Measurements from ENCODE around the gene AGPS. TPM values are rescaled to one million over a fixed set of nuclear protein-coding genes. Genes with fewer than 3 reads are reported as not detected.
A peak's percentile ranks its signal among the peaks of the same experiment; 100 is the strongest.

The AGPS gene
- total RNA-seq, 1 donor, result 33.1 TPM

DNA sequence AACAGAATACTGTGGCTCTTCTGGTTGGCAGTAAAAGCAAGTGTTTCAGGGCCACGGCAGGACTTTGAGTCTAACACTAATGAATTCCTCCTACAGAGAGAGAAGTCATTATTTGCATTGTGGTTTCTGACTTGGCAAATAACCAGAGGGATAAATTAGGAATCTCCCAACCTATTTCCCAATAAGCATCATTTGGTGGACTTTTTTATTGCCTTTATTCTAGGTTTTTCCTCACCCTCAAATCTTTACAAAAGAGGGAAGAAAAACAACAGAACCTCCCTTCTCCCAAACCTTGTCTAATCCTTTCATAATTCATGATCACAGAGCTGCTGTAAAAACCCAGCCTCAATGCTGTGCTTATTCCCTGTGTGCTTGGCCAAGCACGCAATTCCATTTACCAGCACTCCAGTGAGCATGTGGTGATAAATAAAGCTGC lies 179.7 kb downstream of the AGPS start:
- TF ChIP-seq, protein P1, sequence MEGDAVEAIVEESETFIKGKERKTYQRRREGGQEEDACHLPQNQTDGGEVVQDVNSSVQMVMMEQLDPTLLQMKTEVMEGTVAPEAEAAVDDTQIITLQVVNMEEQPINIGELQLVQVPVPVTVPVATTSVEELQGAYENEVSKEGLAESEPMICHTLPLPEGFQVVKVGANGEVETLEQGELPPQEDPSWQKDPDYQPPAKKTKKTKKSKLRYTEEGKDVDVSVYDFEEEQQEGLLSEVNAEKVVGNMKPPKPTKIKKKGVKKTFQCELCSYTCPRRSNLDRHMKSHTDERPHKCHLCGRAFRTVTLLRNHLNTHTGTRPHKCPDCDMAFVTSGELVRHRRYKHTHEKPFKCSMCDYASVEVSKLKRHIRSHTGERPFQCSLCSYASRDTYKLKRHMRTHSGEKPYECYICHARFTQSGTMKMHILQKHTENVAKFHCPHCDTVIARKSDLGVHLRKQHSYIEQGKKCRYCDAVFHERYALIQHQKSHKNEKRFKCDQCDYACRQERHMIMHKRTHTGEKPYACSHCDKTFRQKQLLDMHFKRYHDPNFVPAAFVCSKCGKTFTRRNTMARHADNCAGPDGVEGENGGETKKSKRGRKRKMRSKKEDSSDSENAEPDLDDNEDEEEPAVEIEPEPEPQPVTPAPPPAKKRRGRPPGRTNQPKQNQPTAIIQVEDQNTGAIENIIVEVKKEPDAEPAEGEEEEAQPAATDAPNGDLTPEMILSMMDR (IDR thresholded peaks at IDR 0.05; ENCODE audit: insufficient read depth, low read length), result no peak
- DNase-seq (ENCODE audit: low read depth), result peak; percentile 18
- no peak overlapping the region for H3K4me3 ChIP-seq (ENCODE audit: low read depth, low read length)

DNA sequence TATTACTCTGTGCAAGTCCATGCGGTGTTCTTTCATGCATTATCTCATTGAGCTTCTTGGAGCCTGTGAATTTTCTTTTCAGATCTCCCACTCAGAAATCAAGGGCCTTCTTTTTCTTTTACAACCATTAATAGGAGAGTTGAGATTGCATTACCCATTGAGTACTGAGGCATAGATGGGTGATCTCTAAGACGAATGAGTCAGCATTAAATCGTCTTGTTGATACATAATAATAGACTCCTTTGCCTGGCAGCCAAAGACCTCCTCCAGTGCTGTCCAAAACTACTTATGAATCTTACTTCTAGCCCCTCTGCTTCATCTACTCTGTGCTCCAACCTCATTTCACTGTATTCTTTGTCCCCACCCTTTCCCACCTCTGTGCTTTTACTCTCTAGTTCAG lies 180.5 kb downstream of the AGPS start:
- no peak overlapping the region for H3K4me3 ChIP-seq (ENCODE audit: low read depth, low read length)
- TF ChIP-seq, protein P1 (IDR thresholded peaks at IDR 0.05; ENCODE audit: insufficient read depth, low read length), result no peak
- peak; percentile 34 for DNase-seq (ENCODE audit: low read depth)

DNA sequence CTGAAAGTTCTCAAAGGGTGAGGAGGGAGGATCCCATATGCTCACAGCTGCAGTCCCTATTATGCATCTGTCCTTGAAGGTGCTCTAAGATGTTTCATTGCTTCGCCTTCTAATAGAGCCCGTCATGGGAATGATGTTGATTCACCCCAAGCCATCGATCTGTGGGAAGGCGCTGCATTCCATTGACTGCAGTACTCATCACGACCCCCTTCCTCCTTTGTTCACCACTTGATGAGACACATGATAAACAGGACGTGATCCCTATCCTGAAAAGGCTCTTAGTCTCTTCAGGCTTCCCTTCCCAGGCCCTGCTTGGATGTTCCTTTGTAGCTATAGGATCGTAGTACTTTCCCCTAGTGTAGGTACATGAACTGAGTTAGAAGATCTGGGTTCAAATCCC lies 181.8 kb downstream of the AGPS start:
- no peak overlapping the region for H3K4me3 ChIP-seq (ENCODE audit: low read depth, low read length)
- DNase-seq (ENCODE audit: low read depth), result no peak
- TF ChIP-seq, protein P1 (IDR thresholded peaks at IDR 0.05; ENCODE audit: insufficient read depth, low read length), result no peak

DNA sequence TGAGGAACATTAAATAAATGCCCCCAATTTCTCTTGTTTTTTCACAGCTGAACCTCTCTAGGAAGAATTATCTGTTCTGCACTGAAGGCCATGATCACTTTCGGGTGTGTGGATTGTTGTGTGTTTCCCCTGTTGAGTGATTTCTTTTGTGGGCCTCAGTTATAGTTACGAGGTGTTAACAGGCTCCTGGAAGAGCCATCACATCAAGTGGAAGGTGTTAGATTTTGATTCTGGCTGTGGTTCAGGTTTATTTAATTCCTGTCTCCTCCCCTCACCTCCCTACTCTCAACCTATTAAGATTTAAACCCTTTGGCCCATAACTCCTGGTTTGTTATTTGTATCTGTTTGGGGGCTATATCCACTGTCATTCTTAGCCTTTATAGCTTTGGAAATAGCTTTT lies 182.8 kb downstream of the AGPS start:
- DNase-seq (ENCODE audit: low read depth), result no peak
- H3K4me3 ChIP-seq (ENCODE audit: low read depth, low read length), result no peak overlapping the region
- TF ChIP-seq, protein P1 (IDR thresholded peaks at IDR 0.05; ENCODE audit: insufficient read depth, low read length), result no peak

- no peak overlapping the region for H3K4me3 ChIP-seq (ENCODE audit: low read depth, low read length)
- TF ChIP-seq, protein P1 (IDR thresholded peaks at IDR 0.05; ENCODE audit: insufficient read depth, low read length), result no peak
- DNase-seq (ENCODE audit: low read depth), result no peak
These were observed 184.5 kb downstream of the AGPS start for GRCh38 chr2:177577075-177577474.

- DNase-seq (ENCODE audit: low read depth), result no peak
- TF ChIP-seq, protein P1 (IDR thresholded peaks at IDR 0.05; ENCODE audit: insufficient read depth, low read length), result no peak
- H3K4me3 ChIP-seq (ENCODE audit: low read depth, low read length), result no peak overlapping the region
These were observed 185.9 kb downstream of the AGPS start for GRCh38 chr2:177578454-177578853.

DNA sequence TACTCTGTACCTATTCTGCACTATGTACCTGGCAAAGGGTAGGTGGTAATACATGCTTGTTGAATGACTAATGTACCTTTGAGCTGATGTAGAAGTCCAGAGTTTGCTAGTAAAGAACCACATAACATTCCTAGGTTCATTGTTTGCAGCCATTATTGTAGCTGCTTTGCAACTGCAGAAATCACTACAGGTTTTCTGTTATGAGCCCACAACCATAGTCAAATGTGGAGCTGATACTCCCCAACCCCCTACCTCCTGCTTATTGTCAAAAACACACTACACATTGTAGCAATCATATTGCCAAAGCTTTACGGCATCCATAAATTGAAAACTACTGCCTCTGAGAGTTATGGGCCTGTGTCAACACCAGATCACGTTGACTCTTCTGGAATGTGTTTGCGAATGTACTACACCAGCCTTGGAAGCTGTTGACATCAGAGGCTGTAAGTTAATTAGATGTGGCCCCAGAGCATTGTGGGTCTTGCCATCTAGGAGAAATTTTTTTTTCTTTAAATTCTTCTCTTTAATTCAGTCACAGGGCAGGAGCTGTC lies 187.0 kb downstream of the AGPS start:
- H3K4me3 ChIP-seq (ENCODE audit: low read depth, low read length), result no peak overlapping the region
- TF ChIP-seq, protein P1 (IDR thresholded peaks at IDR 0.05; ENCODE audit: insufficient read depth, low read length), result no peak
- DNase-seq (ENCODE audit: low read depth), result no peak

Measured in fibroblast of the aortic adventitia (primary cell).